Measurements from ENCODE around the gene PVR.

DNA sequence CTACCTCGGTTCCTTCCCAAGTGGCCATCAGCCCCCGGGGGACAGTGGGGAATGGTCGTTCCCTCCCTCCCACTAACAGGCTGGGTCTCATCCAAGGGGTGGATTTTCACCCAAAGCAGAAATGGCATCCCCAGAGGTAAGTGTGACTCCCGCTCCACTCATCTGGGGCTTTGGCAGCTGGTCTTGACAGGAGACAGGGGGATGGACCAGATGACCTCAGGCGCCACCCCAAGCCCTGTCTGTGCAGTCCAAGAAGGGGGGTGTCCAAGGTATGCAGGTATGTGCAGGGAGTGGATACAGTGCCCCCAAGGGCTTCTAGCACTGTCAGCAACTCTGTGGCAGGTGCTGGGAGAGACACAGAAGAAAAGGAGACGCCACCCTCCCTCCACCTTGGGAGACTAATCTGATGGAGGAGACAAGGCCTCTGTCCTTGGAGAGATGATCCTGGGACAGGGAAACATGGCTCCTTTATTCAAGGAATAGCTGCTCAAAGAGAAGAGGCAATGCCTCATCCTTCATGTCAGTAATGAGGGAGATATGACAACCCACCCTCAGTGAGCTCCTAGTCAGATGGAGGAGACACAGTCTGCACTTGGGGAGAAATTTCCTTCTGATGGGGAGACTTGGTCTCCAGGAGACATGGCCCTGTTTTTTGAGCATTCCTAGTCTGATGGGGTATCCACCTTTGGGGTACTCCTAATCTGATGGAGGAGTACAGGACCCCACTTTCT is 63.0 kb downstream of the PVR start:
- TF ChIP-seq POLR2A (IDR thresholded peaks at IDR 0.05) = no peak
- no peak for TF ChIP-seq CTCF (IDR thresholded peaks at IDR 0.05)
- no peak for TF ChIP-seq POLR2AphosphoS5 (IDR thresholded peaks at IDR 0.05)

Measured in breast epithelium (tissue), 3 donors.